ENCODE results near the gene PCA3.

DNA sequence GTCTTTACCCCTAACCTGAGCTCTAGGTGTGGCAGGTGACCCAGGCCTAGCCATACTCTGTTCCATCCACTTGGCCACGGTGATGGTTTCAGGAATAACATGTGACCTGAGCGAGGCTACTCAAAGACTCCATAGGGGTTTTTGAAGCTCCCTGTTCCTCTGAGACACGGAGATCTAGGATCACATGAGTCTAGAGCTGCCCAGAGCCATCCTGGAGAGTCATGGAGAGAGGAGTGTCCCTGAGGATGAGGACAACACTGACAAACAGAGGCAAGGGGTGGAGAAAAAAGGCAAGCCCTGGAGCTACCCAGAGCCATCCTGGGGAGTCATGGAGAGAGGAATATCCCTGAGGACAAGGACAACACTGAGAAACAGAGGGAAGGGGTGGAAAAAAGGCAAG, 29.5 kb upstream of the PCA3 start:
- TF ChIP-seq, protein P1, sequence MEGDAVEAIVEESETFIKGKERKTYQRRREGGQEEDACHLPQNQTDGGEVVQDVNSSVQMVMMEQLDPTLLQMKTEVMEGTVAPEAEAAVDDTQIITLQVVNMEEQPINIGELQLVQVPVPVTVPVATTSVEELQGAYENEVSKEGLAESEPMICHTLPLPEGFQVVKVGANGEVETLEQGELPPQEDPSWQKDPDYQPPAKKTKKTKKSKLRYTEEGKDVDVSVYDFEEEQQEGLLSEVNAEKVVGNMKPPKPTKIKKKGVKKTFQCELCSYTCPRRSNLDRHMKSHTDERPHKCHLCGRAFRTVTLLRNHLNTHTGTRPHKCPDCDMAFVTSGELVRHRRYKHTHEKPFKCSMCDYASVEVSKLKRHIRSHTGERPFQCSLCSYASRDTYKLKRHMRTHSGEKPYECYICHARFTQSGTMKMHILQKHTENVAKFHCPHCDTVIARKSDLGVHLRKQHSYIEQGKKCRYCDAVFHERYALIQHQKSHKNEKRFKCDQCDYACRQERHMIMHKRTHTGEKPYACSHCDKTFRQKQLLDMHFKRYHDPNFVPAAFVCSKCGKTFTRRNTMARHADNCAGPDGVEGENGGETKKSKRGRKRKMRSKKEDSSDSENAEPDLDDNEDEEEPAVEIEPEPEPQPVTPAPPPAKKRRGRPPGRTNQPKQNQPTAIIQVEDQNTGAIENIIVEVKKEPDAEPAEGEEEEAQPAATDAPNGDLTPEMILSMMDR (IDR thresholded peaks at IDR 0.05; ENCODE audit: insufficient read depth, low read length, poor library complexity, severe bottlenecking), result no peak
- TF ChIP-seq EZH2phosphoT487 (conservative IDR thresholded peaks at IDR 0.05; ENCODE audit: low read length), result no peak

Data from SU-DHL-6 (cell line).